Panc1 (cell line): ENCODE data around the gene EXOC6B.

Experiments used
- CTCF ChIP-seq: fragments of 450-650 bp; IDR thresholded peaks from 2 replicates; pipeline ENCODE4 v1.5.1; 2017; ENCODE audit warnings: mild to moderate bottlenecking
- REST ChIP-seq, 2 experiments: IDR thresholded peaks; 2 replicates each; pipeline ENCODE4 v1.6.1; 2011 to 2012; ENCODE audit warnings: low read depth in 2 of 2, control low read depth in 1 of 2, low read length in 1 of 2, mild to moderate bottlenecking in 1 of 2, moderate library complexity in 1 of 2; ENCODE audit not compliant: insufficient read depth in 1 of 2
- SIN3A ChIP-seq: IDR thresholded peaks from 2 replicates; pipeline ENCODE4 v1.6.1; 2012; ENCODE audit warnings: low read depth, mild to moderate bottlenecking, low read length, moderate library complexity, borderline replicate concordance; ENCODE audit not compliant: insufficient read depth
- TCF7L2 ChIP-seq: IDR thresholded peaks from 2 replicates; pipeline ENCODE4 v1.6.1; 2011; ENCODE audit warnings: mild to moderate bottlenecking, low read depth, low read length, inconsistent platforms

GRCh38 chr2:72133721-72134407, 692.0 kb downstream of the EXOC6B start:
- TF ChIP-seq TCF7L2 (no peak), CTCF (no peak), REST (IDR thresholded peaks at IDR 0.05; ENCODE audit: insufficient read depth in 1 of 2, low read depth in 2 of 2, low read length in 1 of 2) (no peak), SIN3A (no peak)
